B cell (primary cell): ENCODE measurements around the gene ATRNL1. TPM values are rescaled to one million over a fixed set of nuclear protein-coding genes. Genes with fewer than 3 reads are reported as not detected.

ENCODE experiments used
- ATAC-seq: fragments of 200-7000 bp; cut with Tn5 transposase; one replicate; pipeline ENCODE4 v1.10.0; 2021; ENCODE audit warnings: low read depth, mild to moderate bottlenecking, moderate number of reproducible peaks, moderate library complexity
- CTCF ChIA-PET: fragments of 350-600 bp; sonication (Branson Sonifier 250); formaldehyde crosslinking; loops from one replicate; lab custom pipeline; 2021; ENCODE audit warnings: antibody characterized with exemption, inconsistent platforms; lab: Charles Lee
- POLR2A ChIA-PET: fragments of 350-600 bp; sonication (Branson Sonifier 250); formaldehyde crosslinking; loops from one replicate; lab custom pipeline; 2021; ENCODE audit warnings: antibody characterized with exemption; lab: Charles Lee
- DNase-seq: peaks from one replicate; pipeline ENCODE4 v3.0.0; 2013
- H2AFZ ChIP-seq: 2 replicates; pipeline ENCODE4 v1.6.1; 2012; ENCODE audit warnings: mild to moderate bottlenecking, low read depth, low read length; ENCODE audit not compliant: insufficient read depth, poor library complexity, severe bottlenecking
- H3K27ac ChIP-seq, 2 donors: 1 replicate in 1 of 2; 2 replicates in 1 of 2; pipeline ENCODE4 v1.5.1; 2012 to 2013; ENCODE audit warnings: low read length in 2 of 2, mild to moderate bottlenecking in 2 of 2, moderate library complexity in 1 of 2
- H3K27me3 ChIP-seq, 4 experiments: fragments of 200-600 bp in 1 of 4; sonication (generic) in 1 of 4; replicated peaks in 1 of 4; 1 replicate in 2 of 4; 2 replicates in 2 of 4; pipeline versions ENCODE4 v1.6.1 to v1.7.0; 2013 to 2016; ENCODE audit warnings: low read length in 3 of 4, mild to moderate bottlenecking in 2 of 4, mixed read lengths in 1 of 4, moderate library complexity in 1 of 4; ENCODE audit not compliant: insufficient read depth in 4 of 4, control insufficient read depth in 3 of 4; ENCODE audit errors: control extremely low read depth in 1 of 4
- H3K36me3 ChIP-seq, 2 experiments: replicated peaks in 1 of 2; 1 replicate in 1 of 2; 2 replicates in 1 of 2; pipeline versions ENCODE4 v1.6.1 to v1.7.1; 2013; ENCODE audit warnings: low read length in 1 of 2; ENCODE audit not compliant: insufficient read depth in 2 of 2, control insufficient read depth in 1 of 2; ENCODE audit errors: control extremely low read depth in 1 of 2, extremely low read depth in 1 of 2
- H3K4me1 ChIP-seq, 2 donors: fragments of 200-600 bp in 1 of 2; sonication (generic) in 1 of 2; 1 replicate in 1 of 2; 2 replicates in 1 of 2; pipeline versions ENCODE4 v1.5.1 to v1.6.1; 2013 to 2017; ENCODE audit warnings: low read length in 2 of 2; ENCODE audit not compliant: control insufficient read depth in 2 of 2, insufficient read depth in 2 of 2
- H3K4me2 ChIP-seq: replicated peaks from 2 replicates; pipeline ENCODE3; 2012; ENCODE audit warnings: mild to moderate bottlenecking, low read depth, low read length; ENCODE audit not compliant: poor library complexity, severe bottlenecking
- H3K4me3 ChIP-seq, 5 experiments: fragments of 200-600 bp in 1 of 5; sonication (generic) in 1 of 5; 1 replicate in 3 of 5; 2 replicates in 2 of 5; pipeline versions ENCODE4 v1.5.1 to v1.7.0; 2011 to 2016; ENCODE audit warnings: low read length in 4 of 5, mild to moderate bottlenecking in 4 of 5, low read depth in 2 of 5, control low read depth in 1 of 5, moderate library complexity in 1 of 5; ENCODE audit not compliant: insufficient read depth in 1 of 5; ENCODE audit errors: control extremely low read depth in 1 of 5, extremely low read depth in 1 of 5
- H3K79me2 ChIP-seq: fragments of 200-600 bp; sonication (generic); one replicate; pipeline ENCODE4 v1.6.0; 2016; ENCODE audit warnings: low read length; ENCODE audit not compliant: control insufficient read depth, insufficient read depth
- H3K9ac ChIP-seq: fragments of 200-600 bp; sonication (generic); 2 replicates; pipeline ENCODE4 v1.6.1; 2017; ENCODE audit warnings: mild to moderate bottlenecking, low read length, moderate library complexity
- H3K9me3 ChIP-seq, 3 donors: one replicate each; pipeline versions ENCODE4 v1.6.1 to v1.7.1; 2013; ENCODE audit warnings: low read length in 2 of 3; ENCODE audit not compliant: control insufficient read depth in 2 of 3, insufficient read depth in 1 of 3; ENCODE audit errors: control extremely low read depth in 1 of 3
- H4K20me1 ChIP-seq: 2 replicates; pipeline ENCODE4 v1.6.0; 2012; ENCODE audit warnings: mild to moderate bottlenecking, low read length; ENCODE audit not compliant: insufficient read depth, control insufficient read depth, poor library complexity, severe bottlenecking
- H3K27ac Mint-ChIP-seq: one replicate; pipeline ENCODE4 v1.8.0; 2021; ENCODE audit warnings: mixed read lengths
- H3K27me3 Mint-ChIP-seq: one replicate; pipeline ENCODE4 v1.8.0; 2021; ENCODE audit warnings: mixed read lengths
- H3K4me1 Mint-ChIP-seq: one replicate; pipeline ENCODE4 v1.8.0; 2021; ENCODE audit warnings: mixed read lengths
- H3K4me3 Mint-ChIP-seq: one replicate; pipeline ENCODE4 v1.8.0; 2021; ENCODE audit warnings: mixed read lengths
- H3K9me3 Mint-ChIP-seq: one replicate; pipeline ENCODE4 v1.8.0; 2022; ENCODE audit warnings: mixed read lengths; ENCODE audit not compliant: insufficient read depth
- EZH2 ChIP-seq: IDR thresholded peaks from 2 replicates; pipeline ENCODE4 v1.6.1; 2012; ENCODE audit warnings: borderline replicate concordance, low read depth, mild to moderate bottlenecking, moderate library complexity, low read length; ENCODE audit not compliant: insufficient read depth, poor library complexity, severe bottlenecking
- intact Hi-C: fragments of 100-400 bp; cut with micrococcal nuclease; formaldehyde crosslinking; loops from one replicate; pipeline ENCODE4 v1.10.0; 2022
- polyA plus RNA-seq: library from polyadenylated mRNA; depleted of rRNA; stranded (reverse); fragments of >200 nt; gene quantifications from 2 replicates; pipeline ENCODE4 v1.2.3, GENCODE V29; 2012
- total RNA-seq, 2 donors: library from RNA; stranded (reverse); fragments of 120-200 nt in 1 of 2; gene quantifications; 1 replicate in 1 of 2; 2 replicates in 1 of 2; pipeline versions ENCODE4 v1.2.3 to v1.2.4, GENCODE V29; 2013 to 2022
- TF ChIP-seq, protein P1 (sequence below): fragments of 200-600 bp; IDR thresholded peaks from one replicate; pipeline ENCODE4 v1.8.0; 2022; ENCODE audit warnings: antibody characterized with exemption, mild to moderate bottlenecking

ATRNL1 gene
- total and polyA plus RNA-seq, 2 donors (not counting 1 experiment from before 2014, with no cell fraction given) = 0.24 to 2.2 TPM

DNA sequence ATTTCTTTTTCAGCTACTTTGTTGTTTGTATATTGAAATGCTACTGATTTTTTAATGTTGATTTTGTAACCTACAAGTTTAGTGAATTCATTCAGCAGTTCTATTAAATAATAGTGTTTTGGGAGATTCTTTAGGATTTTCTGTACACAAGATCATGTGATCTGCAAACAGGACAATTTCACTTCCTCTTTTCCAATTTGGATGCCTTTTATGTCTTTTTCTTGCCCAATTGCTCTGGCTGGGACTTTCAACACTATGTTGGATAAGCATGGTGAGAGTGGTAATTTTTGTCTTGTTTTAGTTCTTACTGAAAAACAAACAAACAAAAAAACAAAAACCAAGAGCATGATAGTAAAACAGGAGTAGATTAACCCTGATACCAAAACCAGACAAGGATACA lies 316.2 kb downstream of the ATRNL1 start:
- no peaks in the 10 kb centered on the region for H3K4me1 ChIP-seq
- Mint-ChIP-seq H3K27me3 (no peaks in the 10 kb centered on the region), H3K9me3 (peaks cover 9% of the 10 kb centered on the region), H3K4me1 (no peaks in the 10 kb centered on the region), H3K4me3 (no peak overlapping the region), H3K27ac (no peak overlapping the region)
- H3K9me3 ChIP-seq = peaks cover 0 to 4% (median 3%) of the 10 kb centered on the region in 3 donors
- no peak overlapping the region for H3K27ac ChIP-seq
- H2AFZ ChIP-seq = no peak overlapping the region
- no peak for ATAC-seq
- intact Hi-C loops = no loop called here
- H3K9ac ChIP-seq = no peak overlapping the region
- H3K4me2 ChIP-seq = no peak overlapping the region
- no peaks in the 10 kb centered on the region for H4K20me1 ChIP-seq
- ChIA-PET POLR2A (no interaction called here), CTCF (no interaction called here)
- no peaks in the 10 kb centered on the region for H3K27me3 ChIP-seq
- no peak overlapping the region for H3K4me3 ChIP-seq
- H3K79me2 ChIP-seq = no peaks in the 10 kb centered on the region
- no peaks in the 10 kb centered on the region for H3K36me3 ChIP-seq
- no peak for TF ChIP-seq EZH2
- TF ChIP-seq, protein P1, sequence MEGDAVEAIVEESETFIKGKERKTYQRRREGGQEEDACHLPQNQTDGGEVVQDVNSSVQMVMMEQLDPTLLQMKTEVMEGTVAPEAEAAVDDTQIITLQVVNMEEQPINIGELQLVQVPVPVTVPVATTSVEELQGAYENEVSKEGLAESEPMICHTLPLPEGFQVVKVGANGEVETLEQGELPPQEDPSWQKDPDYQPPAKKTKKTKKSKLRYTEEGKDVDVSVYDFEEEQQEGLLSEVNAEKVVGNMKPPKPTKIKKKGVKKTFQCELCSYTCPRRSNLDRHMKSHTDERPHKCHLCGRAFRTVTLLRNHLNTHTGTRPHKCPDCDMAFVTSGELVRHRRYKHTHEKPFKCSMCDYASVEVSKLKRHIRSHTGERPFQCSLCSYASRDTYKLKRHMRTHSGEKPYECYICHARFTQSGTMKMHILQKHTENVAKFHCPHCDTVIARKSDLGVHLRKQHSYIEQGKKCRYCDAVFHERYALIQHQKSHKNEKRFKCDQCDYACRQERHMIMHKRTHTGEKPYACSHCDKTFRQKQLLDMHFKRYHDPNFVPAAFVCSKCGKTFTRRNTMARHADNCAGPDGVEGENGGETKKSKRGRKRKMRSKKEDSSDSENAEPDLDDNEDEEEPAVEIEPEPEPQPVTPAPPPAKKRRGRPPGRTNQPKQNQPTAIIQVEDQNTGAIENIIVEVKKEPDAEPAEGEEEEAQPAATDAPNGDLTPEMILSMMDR = no peak
- no peak for DNase-seq

DNA sequence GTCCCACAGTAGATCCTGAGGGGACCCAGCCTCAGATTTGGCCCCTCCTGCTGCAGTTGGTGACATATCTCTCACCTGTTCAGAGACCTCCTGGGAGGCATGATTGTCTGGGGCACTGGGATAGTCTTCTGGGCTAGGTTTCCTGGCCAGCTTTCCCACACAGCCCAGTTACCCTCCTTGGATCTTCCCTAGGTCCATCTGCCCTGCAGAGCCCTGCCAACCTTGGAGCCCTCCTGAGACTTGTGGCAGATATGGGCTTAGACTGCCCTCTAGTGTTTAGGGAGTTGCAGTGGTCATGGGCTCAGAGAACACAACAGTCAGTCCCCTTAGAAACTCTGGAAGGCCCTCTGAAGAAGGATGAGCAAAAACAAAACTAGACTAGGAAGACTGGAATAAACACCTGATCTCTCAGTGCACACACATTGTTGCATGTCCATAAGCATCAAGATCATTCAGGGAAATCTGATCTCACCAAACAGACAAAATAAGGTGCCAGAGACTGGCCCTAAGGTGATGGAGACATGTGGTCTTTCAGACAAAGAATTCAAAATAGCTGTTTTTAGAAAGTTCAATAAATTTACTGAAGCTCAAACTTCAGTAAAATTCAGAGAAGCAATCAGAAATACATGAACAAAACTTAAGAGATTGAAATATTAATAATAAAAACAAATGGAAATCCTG lies 324.6 kb downstream of the ATRNL1 start:
- Mint-ChIP-seq H3K27ac (no peak overlapping the region), H3K4me3 (no peak overlapping the region), H3K9me3 (no peaks in the 10 kb centered on the region), H3K4me1 (no peaks in the 10 kb centered on the region), H3K27me3 (no peaks in the 10 kb centered on the region)
- H3K4me1 ChIP-seq = no peaks in the 10 kb centered on the region
- intact Hi-C loops = no loop called here
- H3K4me3 ChIP-seq = no peak overlapping the region
- ChIA-PET CTCF (no interaction called here), POLR2A (no interaction called here)
- H3K27ac ChIP-seq = no peak overlapping the region
- peaks cover 0 to 5% (median 0%) of the 10 kb centered on the region in 3 donors for H3K9me3 ChIP-seq
- H3K27me3 ChIP-seq = no peaks in the 10 kb centered on the region
- no peak overlapping the region for H3K9ac ChIP-seq
- DNase-seq (no peak), ATAC-seq (no peak)
- no peak overlapping the region for H2AFZ ChIP-seq
- H4K20me1 ChIP-seq = no peaks in the 10 kb centered on the region
- H3K36me3 ChIP-seq = no peaks in the 10 kb centered on the region
- H3K4me2 ChIP-seq = no peak overlapping the region
- no peaks in the 10 kb centered on the region for H3K79me2 ChIP-seq
- TF ChIP-seq EZH2 = no peak
- TF ChIP-seq, protein P1 = no peak
